ENCODE measurements around the gene BECN2. TPM values are rescaled to one million over a fixed set of nuclear protein-coding genes. Genes with fewer than 3 reads are reported as not detected.

Gene BECN2
- total RNA-seq, 1 experiment from 2014 or later = not detected

- peaks cover 0 to 11% of the 10 kb centered on the region in 2 experiments for H3K4me1 Mint-ChIP-seq
- DNase-seq = peak; percentile 63
- WGBS (ENCODE audit: extremely low coverage, insufficient read length, low lambda C conversion rate) = no CpG with 5 or more reads among the region's 10 CpGs
Measured at GRCh38 chr1:241990040-241990439, 32.5 kb downstream of the BECN2 start.

More at GRCh38 chr1:241990040-241990439, 32.5 kb downstream of the BECN2 start:
- no peak overlapping the region for H3K14ac ChIP-seq (ENCODE audit: insufficient read depth, low read length)
- no peak overlapping the region for H3K4me2 ChIP-seq (ENCODE audit: insufficient read depth, insufficient read length, low read length)
- H3K23me2 ChIP-seq (ENCODE audit: insufficient read length, low read depth, low read length, poor library complexity, severe bottlenecking) = no peaks in the 10 kb centered on the region
- no peak overlapping the region for H3K23ac ChIP-seq (ENCODE audit: insufficient read length, low read depth, low read length)
- no peak for TF ChIP-seq CTCF (conservative IDR thresholded peaks at IDR 0.05)
- H3K9ac ChIP-seq (ENCODE audit: extremely low read depth, insufficient read length, low read length) = no peak overlapping the region
- H4K20me1 ChIP-seq (ENCODE audit: control insufficient read depth, insufficient read depth, insufficient read length) = no peaks in the 10 kb centered on the region
- H3K27me3 Mint-ChIP-seq (ENCODE audit: low read depth) = no peaks in the 10 kb centered on the region
- H2BK15ac ChIP-seq (ENCODE audit: low read depth, low read length) = no peak overlapping the region
- no peak overlapping the region for H3K56ac ChIP-seq (ENCODE audit: insufficient read length, low read depth, low read length)
- no peaks in the 10 kb centered on the region for H3K9me3 Mint-ChIP-seq
- no peaks in the 10 kb centered on the region for H3K36me3 Mint-ChIP-seq (ENCODE audit: insufficient read depth in 1 of 3, low read depth in 3 of 3)
- H3K79me1 ChIP-seq (ENCODE audit: insufficient read depth, low read depth, low read length, poor library complexity, severe bottlenecking) = no peaks in the 10 kb centered on the region
- H3K27ac ChIP-seq (ENCODE audit: insufficient read length, low read depth, low read length) = no peak overlapping the region
- no peaks in the 10 kb centered on the region for H3K27me3 ChIP-seq (ENCODE audit: insufficient read depth, low read length)
- no peak overlapping the region for H3K4me3 Mint-ChIP-seq
- H3K4ac ChIP-seq (ENCODE audit: low read depth, low read length) = no peak overlapping the region
- H2BK5ac ChIP-seq (ENCODE audit: insufficient read length, low read length) = no peak overlapping the region
- H3K18ac ChIP-seq (ENCODE audit: insufficient read length, low read depth, low read length) = no peak overlapping the region
- no peak overlapping the region for H4K91ac ChIP-seq (ENCODE audit: insufficient read length, low read depth, low read length)
- H2BK120ac ChIP-seq (ENCODE audit: low read depth, low read length, poor library complexity, severe bottlenecking) = no peak overlapping the region
- no peak overlapping the region for H3K27ac Mint-ChIP-seq
- H2AFZ ChIP-seq (ENCODE audit: low read length) = no peak overlapping the region
- H3K4me1 ChIP-seq (ENCODE audit: insufficient read depth, low read length) = no peaks in the 10 kb centered on the region
- H3T11ph ChIP-seq (ENCODE audit: low read length) = no peak overlapping the region
- H4K5ac ChIP-seq (ENCODE audit: insufficient read length, low read depth, low read length) = no peak overlapping the region
- no peak overlapping the region for H2BK12ac ChIP-seq (ENCODE audit: insufficient read length, low read depth, low read length)
- H3K9me3 ChIP-seq (ENCODE audit: control insufficient read depth, low read depth, low read length) = no peaks in the 10 kb centered on the region
- H2AK5ac ChIP-seq (ENCODE audit: insufficient read length, low read length) = no peak overlapping the region
- H3K79me2 ChIP-seq (ENCODE audit: insufficient read depth, low read length) = no peaks in the 10 kb centered on the region
- H2BK20ac ChIP-seq (ENCODE audit: low read depth, low read length, poor library complexity, severe bottlenecking) = no peak overlapping the region
- H4K8ac ChIP-seq (replicated peaks; ENCODE audit: insufficient read length, low read depth, low read length) = no peak overlapping the region

Data from H9 (cell line).